ENCODE results near the gene GNAO1. TPM values are rescaled to one million over a fixed set of nuclear protein-coding genes. Genes with fewer than 3 reads are reported as not detected.
A peak's percentile ranks its signal among the peaks of the same experiment; 100 is the strongest.

GNAO1 gene
- total and polyA plus RNA-seq, 2 of the 13 experiments (the other 11 are each of a cell fraction or from before 2014, with no cell fraction given): not detected

GRCh38 chr16:56357765-56358322 lies 166.6 kb downstream of the GNAO1 start (continued):
- TF ChIP-seq, protein P1, sequence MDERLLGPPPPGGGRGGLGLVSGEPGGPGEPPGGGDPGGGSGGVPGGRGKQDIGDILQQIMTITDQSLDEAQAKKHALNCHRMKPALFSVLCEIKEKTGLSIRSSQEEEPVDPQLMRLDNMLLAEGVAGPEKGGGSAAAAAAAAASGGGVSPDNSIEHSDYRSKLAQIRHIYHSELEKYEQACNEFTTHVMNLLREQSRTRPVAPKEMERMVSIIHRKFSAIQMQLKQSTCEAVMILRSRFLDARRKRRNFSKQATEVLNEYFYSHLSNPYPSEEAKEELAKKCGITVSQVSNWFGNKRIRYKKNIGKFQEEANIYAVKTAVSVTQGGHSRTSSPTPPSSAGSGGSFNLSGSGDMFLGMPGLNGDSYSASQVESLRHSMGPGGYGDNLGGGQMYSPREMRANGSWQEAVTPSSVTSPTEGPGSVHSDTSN (CRISPR knock-in tag; IDR thresholded peaks at IDR 0.05): no peak
- TF ChIP-seq ZSCAN25 (CRISPR knock-in tag; IDR thresholded peaks at IDR 0.05) (peak; percentile 26; the same call in 1 of the 2 replicates), IRX3 (CRISPR knock-in tag; IDR thresholded peaks at IDR 0.05; ENCODE audit: borderline replicate concordance, low read depth) (no peak), SIN3A (IDR thresholded peaks at IDR 0.05; ENCODE audit: borderline replicate concordance, low read depth, low read length) (0 out of 2 replicates have a peak, but pooled peaks have one; percentile 52), WIZ (CRISPR knock-in tag; IDR thresholded peaks at IDR 0.05) (no peak), BATF2 (CRISPR knock-in tag; IDR thresholded peaks at IDR 0.05) (no peak), TCF12 (IDR thresholded peaks at IDR 0.05) (no peak), TCF12 (CRISPR knock-in tag; IDR thresholded peaks at IDR 0.05) (no peak), FIP1L1 (IDR thresholded peaks at IDR 0.05; ENCODE audit: borderline replicate concordance, insufficient read depth, low read depth, low read length) (no peak), CBFB (CRISPR knock-in tag; IDR thresholded peaks at IDR 0.05) (peak; percentile 48; the same call in 1 of the 2 replicates), MBNL3 (CRISPR knock-in tag; conservative IDR thresholded peaks at IDR 0.05) (no peak), ZNF580 (CRISPR knock-in tag; IDR thresholded peaks at IDR 0.05; ENCODE audit: borderline replicate concordance, low read depth) (peak; percentile 61; the same call in 1 of the 2 replicates), ZNF232 (CRISPR knock-in tag; IDR thresholded peaks at IDR 0.05; ENCODE audit: borderline replicate concordance) (no peak; the same call in 1 of the 2 replicates)
- TF ChIP-seq, protein P2, sequence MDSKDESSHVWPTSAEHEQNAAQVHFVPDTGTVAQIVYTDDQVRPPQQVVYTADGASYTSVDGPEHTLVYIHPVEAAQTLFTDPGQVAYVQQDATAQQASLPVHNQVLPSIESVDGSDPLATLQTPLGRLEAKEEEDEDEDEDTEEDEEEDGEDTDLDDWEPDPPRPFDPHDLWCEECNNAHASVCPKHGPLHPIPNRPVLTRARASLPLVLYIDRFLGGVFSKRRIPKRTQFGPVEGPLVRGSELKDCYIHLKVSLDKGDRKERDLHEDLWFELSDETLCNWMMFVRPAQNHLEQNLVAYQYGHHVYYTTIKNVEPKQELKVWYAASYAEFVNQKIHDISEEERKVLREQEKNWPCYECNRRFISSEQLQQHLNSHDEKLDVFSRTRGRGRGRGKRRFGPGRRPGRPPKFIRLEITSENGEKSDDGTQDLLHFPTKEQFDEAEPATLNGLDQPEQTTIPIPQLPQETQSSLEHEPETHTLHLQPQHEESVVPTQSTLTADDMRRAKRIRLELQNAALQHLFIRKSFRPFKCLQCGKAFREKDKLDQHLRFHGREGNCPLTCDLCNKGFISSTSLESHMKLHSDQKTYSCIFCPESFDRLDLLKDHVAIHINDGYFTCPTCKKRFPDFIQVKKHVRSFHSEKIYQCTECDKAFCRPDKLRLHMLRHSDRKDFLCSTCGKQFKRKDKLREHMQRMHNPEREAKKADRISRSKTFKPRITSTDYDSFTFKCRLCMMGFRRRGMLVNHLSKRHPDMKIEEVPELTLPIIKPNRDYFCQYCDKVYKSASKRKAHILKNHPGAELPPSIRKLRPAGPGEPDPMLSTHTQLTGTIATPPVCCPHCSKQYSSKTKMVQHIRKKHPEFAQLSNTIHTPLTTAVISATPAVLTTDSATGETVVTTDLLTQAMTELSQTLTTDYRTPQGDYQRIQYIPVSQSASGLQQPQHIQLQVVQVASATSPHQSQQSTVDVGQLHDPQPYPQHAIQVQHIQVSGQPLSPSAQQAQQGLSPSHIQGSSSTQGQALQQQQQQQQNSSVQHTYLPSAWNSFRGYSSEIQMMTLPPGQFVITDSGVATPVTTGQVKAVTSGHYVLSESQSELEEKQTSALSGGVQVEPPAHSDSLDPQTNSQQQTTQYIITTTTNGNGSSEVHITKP (CRISPR knock-in tag; IDR thresholded peaks at IDR 0.05; ENCODE audit: low read depth): peak; percentile 72; the same call in 1 of the 2 replicates
- TF ChIP-seq, protein P3, sequence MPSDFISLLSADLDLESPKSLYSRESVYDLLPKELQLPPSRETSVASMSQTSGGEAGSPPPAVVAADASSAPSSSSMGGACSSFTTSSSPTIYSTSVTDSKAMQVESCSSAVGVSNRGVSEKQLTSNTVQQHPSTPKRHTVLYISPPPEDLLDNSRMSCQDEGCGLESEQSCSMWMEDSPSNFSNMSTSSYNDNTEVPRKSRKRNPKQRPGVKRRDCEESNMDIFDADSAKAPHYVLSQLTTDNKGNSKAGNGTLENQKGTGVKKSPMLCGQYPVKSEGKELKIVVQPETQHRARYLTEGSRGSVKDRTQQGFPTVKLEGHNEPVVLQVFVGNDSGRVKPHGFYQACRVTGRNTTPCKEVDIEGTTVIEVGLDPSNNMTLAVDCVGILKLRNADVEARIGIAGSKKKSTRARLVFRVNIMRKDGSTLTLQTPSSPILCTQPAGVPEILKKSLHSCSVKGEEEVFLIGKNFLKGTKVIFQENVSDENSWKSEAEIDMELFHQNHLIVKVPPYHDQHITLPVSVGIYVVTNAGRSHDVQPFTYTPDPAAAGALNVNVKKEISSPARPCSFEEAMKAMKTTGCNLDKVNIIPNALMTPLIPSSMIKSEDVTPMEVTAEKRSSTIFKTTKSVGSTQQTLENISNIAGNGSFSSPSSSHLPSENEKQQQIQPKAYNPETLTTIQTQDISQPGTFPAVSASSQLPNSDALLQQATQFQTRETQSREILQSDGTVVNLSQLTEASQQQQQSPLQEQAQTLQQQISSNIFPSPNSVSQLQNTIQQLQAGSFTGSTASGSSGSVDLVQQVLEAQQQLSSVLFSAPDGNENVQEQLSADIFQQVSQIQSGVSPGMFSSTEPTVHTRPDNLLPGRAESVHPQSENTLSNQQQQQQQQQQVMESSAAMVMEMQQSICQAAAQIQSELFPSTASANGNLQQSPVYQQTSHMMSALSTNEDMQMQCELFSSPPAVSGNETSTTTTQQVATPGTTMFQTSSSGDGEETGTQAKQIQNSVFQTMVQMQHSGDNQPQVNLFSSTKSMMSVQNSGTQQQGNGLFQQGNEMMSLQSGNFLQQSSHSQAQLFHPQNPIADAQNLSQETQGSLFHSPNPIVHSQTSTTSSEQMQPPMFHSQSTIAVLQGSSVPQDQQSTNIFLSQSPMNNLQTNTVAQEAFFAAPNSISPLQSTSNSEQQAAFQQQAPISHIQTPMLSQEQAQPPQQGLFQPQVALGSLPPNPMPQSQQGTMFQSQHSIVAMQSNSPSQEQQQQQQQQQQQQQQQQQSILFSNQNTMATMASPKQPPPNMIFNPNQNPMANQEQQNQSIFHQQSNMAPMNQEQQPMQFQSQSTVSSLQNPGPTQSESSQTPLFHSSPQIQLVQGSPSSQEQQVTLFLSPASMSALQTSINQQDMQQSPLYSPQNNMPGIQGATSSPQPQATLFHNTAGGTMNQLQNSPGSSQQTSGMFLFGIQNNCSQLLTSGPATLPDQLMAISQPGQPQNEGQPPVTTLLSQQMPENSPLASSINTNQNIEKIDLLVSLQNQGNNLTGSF (CRISPR knock-in tag; IDR thresholded peaks at IDR 0.05): no peak

All from HepG2 (cell line).